Measurements from ENCODE around the gene POLD1. TPM values are rescaled to one million over a fixed set of nuclear protein-coding genes. Genes with fewer than 3 reads are reported as not detected.

Gene POLD1
- total RNA-seq, 1 donor from 2014 or later, result 91.8 TPM

- H3K27me3 Mint-ChIP-seq, result no peaks in the 10 kb centered on the region
- no peaks in the 10 kb centered on the region for H3K9me3 Mint-ChIP-seq
- peak; percentile 87 for TF ChIP-seq CTCF (conservative IDR thresholded peaks at IDR 0.05)
- H3K36me3 Mint-ChIP-seq, result peaks cover 6% of the 10 kb centered on the region
- H3K27ac Mint-ChIP-seq, result no peak overlapping the region
- no peak for DNase-seq (ENCODE audit: extremely low spot score, unreplicated experiment)
- no peaks in the 10 kb centered on the region for H3K4me1 Mint-ChIP-seq (ENCODE audit: unreplicated experiment)
- no peak overlapping the region for H3K4me3 Mint-ChIP-seq
Observed at GRCh38 chr19:50357178-50358100, 26.7 kb upstream of the POLD1 start.

GRCh38 chr19:50358483-50359327 lies 25.4 kb upstream of the POLD1 start:
- no peak overlapping the region for H3K4me3 Mint-ChIP-seq
- TF ChIP-seq CTCF (conservative IDR thresholded peaks at IDR 0.05), result no peak
- DNase-seq (ENCODE audit: extremely low spot score, unreplicated experiment), result no peak
- peaks cover 6% of the 10 kb centered on the region for H3K36me3 Mint-ChIP-seq
- no peak overlapping the region for H3K27ac Mint-ChIP-seq
- no peaks in the 10 kb centered on the region for H3K9me3 Mint-ChIP-seq
- H3K4me1 Mint-ChIP-seq (ENCODE audit: unreplicated experiment), result no peaks in the 10 kb centered on the region
- no peaks in the 10 kb centered on the region for H3K27me3 Mint-ChIP-seq

GRCh38 chr19:50359328-50359818 lies 24.8 kb upstream of the POLD1 start:
- no peaks in the 10 kb centered on the region for H3K9me3 Mint-ChIP-seq
- no peak overlapping the region for H3K27ac Mint-ChIP-seq
- no peak overlapping the region for H3K4me3 Mint-ChIP-seq
- DNase-seq (ENCODE audit: extremely low spot score, unreplicated experiment), result no peak
- peaks cover 6% of the 10 kb centered on the region for H3K36me3 Mint-ChIP-seq
- no peaks in the 10 kb centered on the region for H3K4me1 Mint-ChIP-seq (ENCODE audit: unreplicated experiment)
- no peak for TF ChIP-seq CTCF (conservative IDR thresholded peaks at IDR 0.05)
- no peaks in the 10 kb centered on the region for H3K27me3 Mint-ChIP-seq

GRCh38 chr19:50361290-50362029 lies 22.7 kb upstream of the POLD1 start:
- no peak for TF ChIP-seq CTCF (conservative IDR thresholded peaks at IDR 0.05)
- peaks cover 6% of the 10 kb centered on the region for H3K36me3 Mint-ChIP-seq
- no peak overlapping the region for H3K27ac Mint-ChIP-seq
- DNase-seq (ENCODE audit: extremely low spot score, unreplicated experiment), result no peak
- no peaks in the 10 kb centered on the region for H3K9me3 Mint-ChIP-seq
- no peaks in the 10 kb centered on the region for H3K27me3 Mint-ChIP-seq
- H3K4me1 Mint-ChIP-seq (ENCODE audit: unreplicated experiment), result no peaks in the 10 kb centered on the region
- H3K4me3 Mint-ChIP-seq, result no peak overlapping the region

GRCh38 chr19:50362030-50362412 lies 22.1 kb upstream of the POLD1 start:
- no peak for TF ChIP-seq CTCF (conservative IDR thresholded peaks at IDR 0.05)
- Mint-ChIP-seq H3K36me3 (peaks cover 6% of the 10 kb centered on the region), H3K27me3 (no peaks in the 10 kb centered on the region), H3K4me3 (no peak overlapping the region), H3K4me1 (ENCODE audit: unreplicated experiment) (no peaks in the 10 kb centered on the region), H3K27ac (no peak overlapping the region), H3K9me3 (no peaks in the 10 kb centered on the region)
- DNase-seq (ENCODE audit: extremely low spot score, unreplicated experiment), result no peak
